HAP-1 (cell line): Measurements from ENCODE around the gene POU6F2.

Experiments
- DNase-seq, 2 experiments: peaks; one replicate each; pipeline ENCODE4 v3.0.0-alpha.2; 2016 to 2020; ENCODE audit warnings: low spot score in 2 of 2
- H3K27me3 ChIP-seq: fragments of 250-450 bp; sonication (Bioruptor Pico); 2 replicates; pipeline ENCODE4 v1.5.1; 2020; ENCODE audit warnings: low read depth, mild to moderate bottlenecking, moderate library complexity
- H3K36me3 ChIP-seq: fragments of 250-450 bp; sonication (Bioruptor Pico); replicated peaks from 2 replicates; pipeline ENCODE4 v1.5.1; 2020; ENCODE audit warnings: mild to moderate bottlenecking
- H3K4me1 ChIP-seq: fragments of 250-450 bp; sonication (Bioruptor Pico); 2 replicates; pipeline ENCODE4 v1.5.1; 2020; ENCODE audit warnings: mild to moderate bottlenecking
- H3K4me3 ChIP-seq: fragments of 250-450 bp; sonication (Bioruptor Pico); 2 replicates; pipeline ENCODE4 v1.5.1; 2020; ENCODE audit warnings: mild to moderate bottlenecking, moderate library complexity
- H3K9me3 ChIP-seq: fragments of 250-450 bp; sonication (Bioruptor Pico); 2 replicates; pipeline ENCODE4 v1.5.1; 2020; ENCODE audit warnings: mild to moderate bottlenecking, moderate library complexity
- in situ Hi-C: fragments of 300-500 bp; cut with MboI; formaldehyde crosslinking; loops from 3 replicates; pipeline ENCODE4 v1.14.3; 2020; ENCODE audit warnings: low sequenced_read_pairs, inconsistent platforms, mixed read lengths

The POU6F2 gene

DNA sequence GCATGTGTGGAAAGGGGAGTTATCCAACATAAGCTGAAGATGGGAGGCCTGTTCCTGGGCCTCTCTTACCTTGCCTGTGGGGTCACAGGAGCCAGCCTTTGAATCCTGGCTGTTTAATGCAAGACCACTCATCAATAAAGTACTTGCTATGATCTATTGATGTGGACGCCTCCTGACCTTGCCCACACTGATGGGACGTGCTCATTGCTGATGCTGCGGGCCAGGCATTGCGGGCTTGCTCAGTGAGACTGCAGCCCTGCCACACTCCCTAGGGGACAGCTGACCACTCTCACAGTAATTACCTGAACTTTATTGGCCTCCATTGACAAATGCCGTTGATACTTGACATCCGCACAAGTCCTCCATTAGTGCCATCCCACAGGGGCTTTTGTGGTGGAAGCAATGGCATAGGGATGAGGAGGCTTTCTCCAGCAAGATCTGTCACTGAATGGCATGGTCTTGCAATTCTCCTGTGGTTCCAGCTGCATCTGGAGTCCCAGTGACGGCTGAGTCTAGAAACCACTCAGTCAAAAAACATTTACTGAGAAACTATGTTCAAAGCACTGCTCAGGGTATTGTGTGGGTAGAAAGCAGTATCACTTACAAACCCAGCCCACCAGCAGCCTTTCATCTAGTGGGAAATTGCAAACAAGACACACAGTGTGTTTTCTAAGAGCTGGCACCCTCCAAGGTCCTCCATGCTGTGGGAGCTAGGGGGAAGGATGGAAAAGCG is 453.4 kb downstream of the POU6F2 start:
- DNase-seq, result no peak
- in situ Hi-C loops, result no loop called here
- no peaks in the 10 kb centered on the region for H3K9me3 ChIP-seq

DNA sequence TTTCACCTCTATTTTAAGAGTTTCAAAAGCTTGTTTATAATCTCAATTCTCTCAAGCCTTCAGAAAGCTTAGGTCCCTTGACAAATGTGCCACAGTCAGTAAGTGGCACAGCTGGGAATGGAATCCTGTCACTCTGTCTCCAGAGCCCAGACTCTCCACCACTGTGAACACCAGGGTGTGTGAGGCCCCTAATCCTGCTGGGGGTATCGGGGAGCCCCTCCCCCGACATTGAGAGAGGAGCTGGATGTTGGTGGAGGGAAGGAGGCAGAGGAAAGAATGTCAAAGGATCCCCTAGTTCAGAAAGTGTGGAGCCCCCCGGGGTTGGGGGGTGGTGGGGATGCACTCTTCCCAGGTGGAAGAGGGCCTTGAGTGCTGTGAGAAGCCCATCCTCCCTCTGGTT is 454.7 kb downstream of the POU6F2 start:
- in situ Hi-C loops, result no loop called here
- no peaks in the 10 kb centered on the region for H3K27me3 ChIP-seq
- H3K9me3 ChIP-seq, result no peaks in the 10 kb centered on the region
- no peaks in the 10 kb centered on the region for H3K36me3 ChIP-seq
- H3K4me3 ChIP-seq, result no peak overlapping the region
- no peaks in the 10 kb centered on the region for H3K4me1 ChIP-seq
- DNase-seq, result no peak

More for the DNA sequence above, 453.4 kb downstream of the POU6F2 start:
- H3K36me3 ChIP-seq, result no peaks in the 10 kb centered on the region
- no peaks in the 10 kb centered on the region for H3K4me1 ChIP-seq
- H3K27me3 ChIP-seq, result no peaks in the 10 kb centered on the region
- no peak overlapping the region for H3K4me3 ChIP-seq

DNA sequence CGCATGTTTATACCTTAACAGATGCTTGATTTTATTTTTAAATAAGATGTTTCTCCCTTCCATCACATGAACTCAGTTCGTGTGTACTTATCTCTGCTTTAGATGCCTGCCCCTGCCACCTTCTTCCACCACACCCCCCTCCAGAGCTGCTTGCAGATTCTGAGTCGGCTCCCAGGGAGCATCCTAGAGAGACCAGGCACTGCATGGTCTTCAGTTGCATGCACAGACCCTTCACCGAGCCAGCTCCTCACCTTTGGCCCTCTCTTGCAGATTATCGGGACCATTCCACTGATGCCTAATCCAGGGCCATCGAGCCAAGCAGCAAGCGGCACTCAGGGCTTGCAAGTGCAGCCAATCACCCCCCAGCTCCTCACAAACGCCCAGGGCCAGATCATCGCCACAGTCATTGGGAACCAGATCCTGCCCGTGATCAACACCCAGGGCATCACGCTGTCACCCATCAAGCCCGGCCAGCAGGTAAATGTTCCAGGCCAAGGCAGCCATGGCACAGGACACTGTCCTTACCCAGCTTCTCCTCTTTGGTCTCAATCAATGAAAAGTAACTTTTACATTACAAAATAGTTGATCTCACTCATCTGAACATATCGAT is 455.2 kb downstream of the POU6F2 start:
- Histone ChIP-seq H3K4me3 (no peak overlapping the region), H3K27me3 (no peaks in the 10 kb centered on the region), H3K4me1 (no peaks in the 10 kb centered on the region), H3K36me3 (no peaks in the 10 kb centered on the region), H3K9me3 (no peaks in the 10 kb centered on the region)
- in situ Hi-C loops, result no loop called here
- DNase-seq, result no peak

DNA sequence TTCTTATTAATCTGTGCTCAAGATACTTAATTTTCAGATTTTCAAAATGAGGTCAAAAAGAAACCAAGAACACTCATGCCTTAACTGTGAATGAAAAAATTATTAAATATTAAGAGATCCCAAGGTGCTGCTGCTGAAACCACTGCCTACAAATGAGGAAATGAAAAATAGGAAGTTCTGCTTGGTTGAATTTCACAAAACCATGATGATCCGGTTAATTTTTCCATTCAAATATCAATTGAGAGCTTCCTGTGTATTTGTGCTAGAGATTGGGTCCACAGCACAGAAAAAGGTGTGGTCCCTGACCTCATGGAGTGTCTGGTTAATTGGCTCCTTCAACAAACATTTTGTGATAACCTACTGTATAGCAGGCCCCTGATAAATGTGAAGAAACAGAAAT is 455.8 kb downstream of the POU6F2 start:
- H3K4me1 ChIP-seq, result no peaks in the 10 kb centered on the region
- no peaks in the 10 kb centered on the region for H3K9me3 ChIP-seq
- in situ Hi-C loops, result no loop called here
- H3K4me3 ChIP-seq, result no peak overlapping the region
- no peaks in the 10 kb centered on the region for H3K27me3 ChIP-seq
- DNase-seq, result no peak
- no peaks in the 10 kb centered on the region for H3K36me3 ChIP-seq

DNA sequence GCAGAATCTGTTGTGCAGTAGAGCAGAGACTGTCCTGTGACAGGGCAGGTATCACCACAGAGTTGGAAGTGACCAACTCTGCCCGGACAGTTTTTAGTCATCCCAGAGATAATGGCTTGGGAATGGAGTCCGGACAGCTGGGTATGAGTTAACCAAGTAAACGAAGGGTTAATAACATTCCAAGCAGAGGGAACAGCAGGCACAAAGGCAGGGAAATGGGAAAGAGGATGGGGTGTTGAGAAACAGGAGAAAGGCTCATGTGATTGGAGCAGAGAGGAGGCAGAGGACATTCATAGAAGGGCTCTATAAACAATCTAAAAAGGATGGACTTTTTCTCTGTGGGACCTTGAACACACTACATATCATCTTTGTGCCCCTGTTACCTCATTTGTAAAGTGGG is 456.3 kb downstream of the POU6F2 start:
- no peaks in the 10 kb centered on the region for H3K9me3 ChIP-seq
- DNase-seq, result no peak
- in situ Hi-C loops, result no loop called here
- H3K4me1 ChIP-seq, result no peaks in the 10 kb centered on the region
- H3K4me3 ChIP-seq, result no peak overlapping the region
- H3K27me3 ChIP-seq, result no peaks in the 10 kb centered on the region
- no peaks in the 10 kb centered on the region for H3K36me3 ChIP-seq

DNA sequence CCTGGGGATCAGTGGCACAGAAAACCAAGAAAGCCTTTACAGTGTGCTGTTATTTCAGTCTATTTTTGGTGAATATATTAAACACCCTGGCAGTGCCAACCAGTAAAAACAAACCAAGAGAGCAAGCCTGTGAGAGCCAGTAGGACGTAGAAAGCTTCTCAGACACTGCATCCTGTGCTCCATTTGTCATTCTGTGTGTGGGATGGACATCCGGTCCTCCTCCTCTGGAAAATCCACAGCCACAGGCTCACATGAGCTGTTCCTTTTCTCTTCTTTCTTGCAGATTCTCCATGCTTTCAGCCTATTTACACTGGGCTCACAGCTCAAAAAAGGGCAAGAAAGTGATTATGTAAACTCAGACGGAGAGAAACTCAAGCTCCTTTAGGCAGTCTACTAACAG is 468.8 kb downstream of the POU6F2 start:
- no peaks in the 10 kb centered on the region for H3K27me3 ChIP-seq
- DNase-seq, result no peak

DNA sequence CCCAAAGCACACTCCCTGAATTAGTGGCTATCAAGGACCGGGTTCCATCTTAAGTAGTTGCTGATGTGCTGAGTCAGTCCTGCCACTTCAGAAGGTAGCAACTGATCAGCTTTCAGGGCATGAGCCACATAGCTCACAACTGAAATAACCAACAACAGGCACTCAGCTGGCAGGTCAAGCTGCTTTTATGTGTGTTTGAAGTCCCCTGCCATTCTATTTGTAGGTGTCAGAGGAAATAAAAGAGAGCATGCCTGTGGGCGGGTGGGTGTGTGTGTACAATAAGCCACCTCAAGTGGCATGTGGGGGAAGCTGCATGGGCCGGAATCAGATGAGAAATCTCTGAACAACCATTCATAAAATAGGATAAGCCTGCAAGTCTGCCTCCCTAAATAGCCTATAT is 474.2 kb downstream of the POU6F2 start:
- Histone ChIP-seq H3K27me3 (no peaks in the 10 kb centered on the region), H3K4me1 (peaks cover 12% of the 10 kb centered on the region), H3K4me3 (no peak overlapping the region), H3K36me3 (no peaks in the 10 kb centered on the region), H3K9me3 (no peaks in the 10 kb centered on the region)
- DNase-seq, result peak; percentile 70 to 71
- in situ Hi-C loops, result no loop called here

More for the DNA sequence above, 468.8 kb downstream of the POU6F2 start:
- Histone ChIP-seq H3K4me3 (no peak overlapping the region), H3K9me3 (no peaks in the 10 kb centered on the region; the same call in 1 of the 2 replicates), H3K36me3 (no peaks in the 10 kb centered on the region), H3K4me1 (peaks cover 2% of the 10 kb centered on the region)
- in situ Hi-C loops, result no loop called here

DNA sequence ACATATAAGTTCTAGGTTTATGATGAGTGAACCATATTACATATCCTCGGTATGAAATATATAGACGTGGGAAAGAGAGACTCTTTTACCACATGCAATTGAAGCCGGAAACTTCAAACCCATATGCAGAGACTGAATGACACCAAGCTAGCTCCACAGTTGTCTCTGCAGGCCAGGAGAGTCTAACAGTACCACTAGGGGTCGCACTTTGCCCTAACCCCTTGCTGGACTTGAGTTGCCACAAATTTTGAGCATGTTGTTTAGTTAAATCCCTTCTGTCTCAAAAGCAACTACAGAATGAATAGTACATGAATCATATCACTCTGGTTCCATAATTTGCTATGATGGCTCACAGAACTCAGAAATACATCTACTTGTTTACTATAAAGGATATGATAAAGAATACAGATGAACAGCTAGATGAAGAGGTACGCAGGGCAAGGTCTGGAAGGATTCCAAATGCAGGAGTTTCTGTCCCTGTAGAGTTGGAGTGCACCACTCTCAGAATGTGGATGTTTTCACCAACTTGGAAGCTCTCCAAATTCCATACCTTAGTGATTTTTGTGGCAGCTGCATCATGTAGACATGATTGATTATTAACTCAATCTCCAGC is 476.1 kb downstream of the POU6F2 start:
- in situ Hi-C loops, result no loop called here
- peak; percentile 52 to 81 for DNase-seq

DNA sequence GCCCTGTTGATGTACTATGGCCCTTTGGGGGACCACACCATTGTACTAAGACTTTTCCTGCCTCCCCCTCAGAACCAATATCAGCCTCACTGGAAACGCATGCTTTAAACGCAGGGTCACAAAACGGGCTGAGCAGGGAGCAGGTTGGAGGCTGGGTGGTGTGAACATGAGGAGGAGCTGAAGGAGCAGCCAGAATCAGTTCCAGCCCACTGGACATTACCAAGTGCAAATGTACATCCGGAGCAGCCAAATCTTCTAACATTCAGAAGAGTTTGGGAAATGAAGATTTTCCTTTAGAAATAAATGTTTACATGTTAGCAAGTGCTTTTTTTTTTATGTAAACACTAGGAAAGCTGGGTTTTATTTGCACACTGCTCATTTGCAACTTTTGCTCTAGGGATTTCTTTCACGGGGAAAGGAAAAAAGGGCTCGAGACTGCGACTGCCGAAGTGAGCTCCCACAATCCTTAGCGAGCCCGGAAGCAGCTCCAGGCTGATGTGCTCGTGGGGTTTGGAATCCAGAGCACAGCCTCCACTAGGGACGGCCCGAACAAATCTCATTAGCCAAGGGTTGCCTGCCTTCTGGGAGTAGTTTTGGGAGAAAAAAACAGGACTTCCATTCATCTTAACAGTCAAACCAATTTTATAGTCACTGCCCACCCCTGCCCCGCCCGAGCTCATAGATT is 480.5 kb downstream of the POU6F2 start:
- H3K27me3 ChIP-seq, result no peaks in the 10 kb centered on the region
- no peaks in the 10 kb centered on the region for H3K9me3 ChIP-seq
- in situ Hi-C loops, result no loop called here
- no peak overlapping the region for H3K4me3 ChIP-seq
- no peak for DNase-seq
- H3K36me3 ChIP-seq, result no peaks in the 10 kb centered on the region
- peaks cover 39% of the 10 kb centered on the region for H3K4me1 ChIP-seq

More for the DNA sequence above, 476.1 kb downstream of the POU6F2 start:
- H3K27me3 ChIP-seq, result no peaks in the 10 kb centered on the region
- H3K9me3 ChIP-seq, result no peaks in the 10 kb centered on the region
- H3K36me3 ChIP-seq, result no peaks in the 10 kb centered on the region
- peaks cover 18% of the 10 kb centered on the region for H3K4me1 ChIP-seq
- no peak overlapping the region for H3K4me3 ChIP-seq

DNA sequence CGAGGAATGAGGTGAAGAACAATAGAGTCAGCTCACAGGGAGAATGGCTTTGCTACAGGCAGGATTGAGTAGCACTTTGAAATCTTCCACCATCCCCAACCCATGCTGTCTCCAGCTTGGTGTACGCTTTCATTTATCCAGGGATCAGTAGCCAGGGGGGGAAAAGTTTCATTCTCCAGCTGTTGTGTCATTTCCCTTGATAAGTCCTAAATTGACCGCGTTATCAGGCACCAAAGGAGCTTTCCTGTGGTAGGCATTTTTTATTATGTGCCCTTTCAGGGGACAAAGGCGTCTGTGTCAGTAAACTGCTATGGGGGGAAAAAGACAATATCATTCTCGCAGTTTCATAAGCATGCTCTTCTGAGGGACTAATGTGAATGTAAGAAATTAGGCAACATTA is 481.9 kb downstream of the POU6F2 start:
- DNase-seq, result no peak
- no peak overlapping the region for H3K4me3 ChIP-seq
- in situ Hi-C loops, result loop anchor here (10.0 kb wide), 1 partner anchor 665 kb away; no protein-coding TSS in a partner anchor
- no peaks in the 10 kb centered on the region for H3K36me3 ChIP-seq
- H3K27me3 ChIP-seq, result no peaks in the 10 kb centered on the region
- H3K9me3 ChIP-seq, result no peaks in the 10 kb centered on the region
- peaks cover 40% of the 10 kb centered on the region for H3K4me1 ChIP-seq

DNA sequence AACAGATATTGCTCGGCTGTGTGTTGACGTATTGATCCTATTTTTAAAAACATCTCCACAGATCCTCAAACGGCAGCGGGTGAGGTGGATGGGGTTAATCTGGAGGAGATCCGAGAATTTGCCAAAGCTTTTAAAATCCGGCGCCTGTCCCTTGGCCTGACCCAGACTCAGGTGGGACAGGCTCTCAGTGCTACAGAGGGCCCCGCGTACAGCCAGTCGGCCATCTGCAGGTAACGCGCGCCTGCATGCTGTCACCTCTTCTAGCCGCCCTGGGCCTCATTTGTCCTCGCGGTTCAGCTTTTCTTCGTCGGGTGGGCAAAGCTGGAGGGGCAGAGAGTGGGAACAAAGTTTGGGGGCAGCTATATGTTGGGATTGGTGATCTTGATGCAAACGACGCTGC is 482.8 kb downstream of the POU6F2 start:
- no peak for DNase-seq
- Histone ChIP-seq H3K4me1 (peaks cover 46% of the 10 kb centered on the region), H3K27me3 (no peaks in the 10 kb centered on the region), H3K36me3 (no peaks in the 10 kb centered on the region), H3K4me3 (no peak overlapping the region), H3K9me3 (no peaks in the 10 kb centered on the region)
- in situ Hi-C loops, result loop anchor here (10.0 kb wide), 1 partner anchor 666 kb away; no protein-coding TSS in a partner anchor

DNA sequence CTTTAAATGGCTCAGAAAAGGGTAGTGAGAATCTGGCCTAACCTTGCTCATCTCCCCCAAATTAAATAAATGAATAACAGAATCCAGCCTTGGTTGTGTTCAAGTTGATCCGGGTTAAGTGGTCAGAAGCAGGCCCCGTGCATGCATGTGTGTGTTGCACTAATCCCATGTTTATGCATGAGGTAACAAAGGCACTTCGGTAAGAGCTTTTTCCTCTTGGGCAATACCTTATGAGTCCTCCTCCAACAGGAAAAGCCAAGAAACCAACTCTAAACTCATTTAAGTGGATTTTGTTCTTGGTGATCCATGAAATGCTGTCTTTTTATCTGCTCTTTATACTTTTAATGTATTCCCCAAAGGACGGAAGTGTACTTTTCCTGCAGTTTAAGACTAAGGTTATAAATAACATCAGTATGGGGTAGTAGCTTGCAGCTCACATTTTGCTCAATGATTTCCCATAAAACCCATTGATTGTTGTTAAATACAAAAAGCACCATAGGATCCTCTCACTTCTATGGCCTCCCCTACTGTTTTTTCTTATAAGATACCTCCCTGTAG is 483.6 kb downstream of the POU6F2 start:
- in situ Hi-C loops, result loop anchor here (10.0 kb wide), 1 partner anchor 667 kb away; no protein-coding TSS in a partner anchor
- Histone ChIP-seq H3K4me3 (no peak overlapping the region), H3K36me3 (no peaks in the 10 kb centered on the region), H3K27me3 (no peaks in the 10 kb centered on the region), H3K4me1 (peaks cover 46% of the 10 kb centered on the region), H3K9me3 (no peaks in the 10 kb centered on the region)
- peak in 1 of 2 experiments; percentile 29 for DNase-seq

DNA sequence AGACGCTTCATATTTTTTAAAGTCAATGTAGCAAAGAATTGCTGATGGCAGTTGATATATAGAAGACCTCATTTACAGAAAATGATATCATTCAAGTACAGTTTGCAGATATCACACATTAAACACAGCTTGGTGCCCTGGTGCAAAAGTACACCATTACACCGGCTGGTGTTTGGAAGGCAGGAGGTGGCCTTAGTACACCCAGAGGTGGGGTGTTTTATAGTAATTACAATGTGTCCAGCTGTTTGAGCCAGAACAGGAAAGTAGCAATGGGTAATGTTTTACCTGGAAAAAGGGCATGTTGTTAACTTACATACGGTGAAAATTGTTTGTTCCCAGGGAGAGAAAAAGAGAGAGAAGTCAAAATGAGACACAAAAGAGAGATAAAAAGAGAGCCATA is 485.5 kb downstream of the POU6F2 start:
- no peak overlapping the region for H3K4me3 ChIP-seq
- H3K4me1 ChIP-seq, result peaks cover 45% of the 10 kb centered on the region
- no peaks in the 10 kb centered on the region for H3K36me3 ChIP-seq
- no peaks in the 10 kb centered on the region for H3K27me3 ChIP-seq
- in situ Hi-C loops, result loop anchor here (10.0 kb wide), 1 partner anchor 668 kb away; no protein-coding TSS in a partner anchor
- no peak for DNase-seq
- no peaks in the 10 kb centered on the region for H3K9me3 ChIP-seq
